ENCODE measurements around the gene C20orf204.

GRCh38 chr20:64055893-64056638 is 20.1 kb downstream of the C20orf204 start:
- TF ChIP-seq FOXK1 (CRISPR knock-in tag; IDR thresholded peaks at IDR 0.05; ENCODE audit: borderline replicate concordance) (no peak), ZNF41 (CRISPR knock-in tag; conservative IDR thresholded peaks at IDR 0.05) (no peak), CTCF (IDR thresholded peaks at IDR 0.05 in 2 of 3, conservative IDR thresholded peaks at IDR 0.05 in 1 of 3; ENCODE audit: insufficient read depth in 2 of 3, low read depth in 1 of 3, low read length in 3 of 3) (no peak), ZNF282 (CRISPR knock-in tag; IDR thresholded peaks at IDR 0.05) (no peak), POLR2A (conservative IDR thresholded peaks at IDR 0.05) (no peak), SAP30 (IDR thresholded peaks at IDR 0.05; ENCODE audit: borderline replicate concordance, insufficient read depth, low read depth, low read length, poor library complexity, severe bottlenecking) (no peak), IRF1 (CRISPR knock-in tag; IDR thresholded peaks at IDR 0.05; ENCODE audit: borderline replicate concordance) (no peak), PURB (CRISPR knock-in tag; IDR thresholded peaks at IDR 0.05; ENCODE audit: low read depth) (no peak)
